ENCODE measurements around the gene DCLRE1B. TPM values are rescaled to one million over a fixed set of nuclear protein-coding genes. Genes with fewer than 3 reads are reported as not detected.

Gene DCLRE1B
- total RNA-seq, 1 experiment from 2014 or later: 9.4 TPM

DNA sequence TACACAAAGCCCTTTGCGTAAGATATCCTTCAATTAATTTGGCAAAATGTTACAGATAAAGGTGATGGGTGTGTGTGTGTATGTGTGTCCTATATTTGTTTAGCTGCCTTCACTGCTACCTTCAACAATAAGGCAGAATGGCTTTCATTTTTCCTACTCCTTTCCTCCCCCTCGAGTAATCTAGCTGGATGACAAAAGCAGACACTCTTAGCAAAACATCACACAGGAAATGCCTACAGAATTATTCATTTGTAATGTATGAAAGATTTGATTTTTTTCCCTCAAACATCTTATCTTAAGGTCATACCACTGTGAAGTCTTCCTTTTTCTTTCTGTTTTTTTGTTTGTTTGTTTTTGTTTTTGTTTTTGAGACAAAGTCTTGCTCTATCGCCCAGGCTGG, 44.2 kb upstream of the DCLRE1B start (continued):
- TF ChIP-seq, protein P1, sequence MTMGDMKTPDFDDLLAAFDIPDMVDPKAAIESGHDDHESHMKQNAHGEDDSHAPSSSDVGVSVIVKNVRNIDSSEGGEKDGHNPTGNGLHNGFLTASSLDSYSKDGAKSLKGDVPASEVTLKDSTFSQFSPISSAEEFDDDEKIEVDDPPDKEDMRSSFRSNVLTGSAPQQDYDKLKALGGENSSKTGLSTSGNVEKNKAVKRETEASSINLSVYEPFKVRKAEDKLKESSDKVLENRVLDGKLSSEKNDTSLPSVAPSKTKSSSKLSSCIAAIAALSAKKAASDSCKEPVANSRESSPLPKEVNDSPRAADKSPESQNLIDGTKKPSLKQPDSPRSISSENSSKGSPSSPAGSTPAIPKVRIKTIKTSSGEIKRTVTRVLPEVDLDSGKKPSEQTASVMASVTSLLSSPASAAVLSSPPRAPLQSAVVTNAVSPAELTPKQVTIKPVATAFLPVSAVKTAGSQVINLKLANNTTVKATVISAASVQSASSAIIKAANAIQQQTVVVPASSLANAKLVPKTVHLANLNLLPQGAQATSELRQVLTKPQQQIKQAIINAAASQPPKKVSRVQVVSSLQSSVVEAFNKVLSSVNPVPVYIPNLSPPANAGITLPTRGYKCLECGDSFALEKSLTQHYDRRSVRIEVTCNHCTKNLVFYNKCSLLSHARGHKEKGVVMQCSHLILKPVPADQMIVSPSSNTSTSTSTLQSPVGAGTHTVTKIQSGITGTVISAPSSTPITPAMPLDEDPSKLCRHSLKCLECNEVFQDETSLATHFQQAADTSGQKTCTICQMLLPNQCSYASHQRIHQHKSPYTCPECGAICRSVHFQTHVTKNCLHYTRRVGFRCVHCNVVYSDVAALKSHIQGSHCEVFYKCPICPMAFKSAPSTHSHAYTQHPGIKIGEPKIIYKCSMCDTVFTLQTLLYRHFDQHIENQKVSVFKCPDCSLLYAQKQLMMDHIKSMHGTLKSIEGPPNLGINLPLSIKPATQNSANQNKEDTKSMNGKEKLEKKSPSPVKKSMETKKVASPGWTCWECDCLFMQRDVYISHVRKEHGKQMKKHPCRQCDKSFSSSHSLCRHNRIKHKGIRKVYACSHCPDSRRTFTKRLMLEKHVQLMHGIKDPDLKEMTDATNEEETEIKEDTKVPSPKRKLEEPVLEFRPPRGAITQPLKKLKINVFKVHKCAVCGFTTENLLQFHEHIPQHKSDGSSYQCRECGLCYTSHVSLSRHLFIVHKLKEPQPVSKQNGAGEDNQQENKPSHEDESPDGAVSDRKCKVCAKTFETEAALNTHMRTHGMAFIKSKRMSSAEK (CRISPR knock-in tag; IDR thresholded peaks at IDR 0.05; ENCODE audit: borderline replicate concordance): no peak
- TF ChIP-seq TEAD1 (CRISPR knock-in tag; IDR thresholded peaks at IDR 0.05) (no peak), ZNF416 (CRISPR knock-in tag; IDR thresholded peaks at IDR 0.05) (no peak), GRHL2 (CRISPR knock-in tag; IDR thresholded peaks at IDR 0.05; ENCODE audit: insufficient replicate concordance, severe bottlenecking) (no peak)
- TF ChIP-seq, protein P2, sequence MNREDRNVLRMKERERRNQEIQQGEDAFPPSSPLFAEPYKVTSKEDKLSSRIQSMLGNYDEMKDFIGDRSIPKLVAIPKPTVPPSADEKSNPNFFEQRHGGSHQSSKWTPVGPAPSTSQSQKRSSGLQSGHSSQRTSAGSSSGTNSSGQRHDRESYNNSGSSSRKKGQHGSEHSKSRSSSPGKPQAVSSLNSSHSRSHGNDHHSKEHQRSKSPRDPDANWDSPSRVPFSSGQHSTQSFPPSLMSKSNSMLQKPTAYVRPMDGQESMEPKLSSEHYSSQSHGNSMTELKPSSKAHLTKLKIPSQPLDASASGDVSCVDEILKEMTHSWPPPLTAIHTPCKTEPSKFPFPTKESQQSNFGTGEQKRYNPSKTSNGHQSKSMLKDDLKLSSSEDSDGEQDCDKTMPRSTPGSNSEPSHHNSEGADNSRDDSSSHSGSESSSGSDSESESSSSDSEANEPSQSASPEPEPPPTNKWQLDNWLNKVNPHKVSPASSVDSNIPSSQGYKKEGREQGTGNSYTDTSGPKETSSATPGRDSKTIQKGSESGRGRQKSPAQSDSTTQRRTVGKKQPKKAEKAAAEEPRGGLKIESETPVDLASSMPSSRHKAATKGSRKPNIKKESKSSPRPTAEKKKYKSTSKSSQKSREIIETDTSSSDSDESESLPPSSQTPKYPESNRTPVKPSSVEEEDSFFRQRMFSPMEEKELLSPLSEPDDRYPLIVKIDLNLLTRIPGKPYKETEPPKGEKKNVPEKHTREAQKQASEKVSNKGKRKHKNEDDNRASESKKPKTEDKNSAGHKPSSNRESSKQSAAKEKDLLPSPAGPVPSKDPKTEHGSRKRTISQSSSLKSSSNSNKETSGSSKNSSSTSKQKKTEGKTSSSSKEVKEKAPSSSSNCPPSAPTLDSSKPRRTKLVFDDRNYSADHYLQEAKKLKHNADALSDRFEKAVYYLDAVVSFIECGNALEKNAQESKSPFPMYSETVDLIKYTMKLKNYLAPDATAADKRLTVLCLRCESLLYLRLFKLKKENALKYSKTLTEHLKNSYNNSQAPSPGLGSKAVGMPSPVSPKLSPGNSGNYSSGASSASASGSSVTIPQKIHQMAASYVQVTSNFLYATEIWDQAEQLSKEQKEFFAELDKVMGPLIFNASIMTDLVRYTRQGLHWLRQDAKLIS (CRISPR knock-in tag; IDR thresholded peaks at IDR 0.05; ENCODE audit: borderline replicate concordance): no peak
- TF ChIP-seq, protein P3, sequence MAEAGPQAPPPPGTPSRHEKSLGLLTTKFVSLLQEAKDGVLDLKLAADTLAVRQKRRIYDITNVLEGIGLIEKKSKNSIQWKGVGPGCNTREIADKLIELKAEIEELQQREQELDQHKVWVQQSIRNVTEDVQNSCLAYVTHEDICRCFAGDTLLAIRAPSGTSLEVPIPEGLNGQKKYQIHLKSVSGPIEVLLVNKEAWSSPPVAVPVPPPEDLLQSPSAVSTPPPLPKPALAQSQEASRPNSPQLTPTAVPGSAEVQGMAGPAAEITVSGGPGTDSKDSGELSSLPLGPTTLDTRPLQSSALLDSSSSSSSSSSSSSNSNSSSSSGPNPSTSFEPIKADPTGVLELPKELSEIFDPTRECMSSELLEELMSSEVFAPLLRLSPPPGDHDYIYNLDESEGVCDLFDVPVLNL (CRISPR knock-in tag; IDR thresholded peaks at IDR 0.05; ENCODE audit: borderline replicate concordance, low read depth): no peak
- TF ChIP-seq, protein P4, sequence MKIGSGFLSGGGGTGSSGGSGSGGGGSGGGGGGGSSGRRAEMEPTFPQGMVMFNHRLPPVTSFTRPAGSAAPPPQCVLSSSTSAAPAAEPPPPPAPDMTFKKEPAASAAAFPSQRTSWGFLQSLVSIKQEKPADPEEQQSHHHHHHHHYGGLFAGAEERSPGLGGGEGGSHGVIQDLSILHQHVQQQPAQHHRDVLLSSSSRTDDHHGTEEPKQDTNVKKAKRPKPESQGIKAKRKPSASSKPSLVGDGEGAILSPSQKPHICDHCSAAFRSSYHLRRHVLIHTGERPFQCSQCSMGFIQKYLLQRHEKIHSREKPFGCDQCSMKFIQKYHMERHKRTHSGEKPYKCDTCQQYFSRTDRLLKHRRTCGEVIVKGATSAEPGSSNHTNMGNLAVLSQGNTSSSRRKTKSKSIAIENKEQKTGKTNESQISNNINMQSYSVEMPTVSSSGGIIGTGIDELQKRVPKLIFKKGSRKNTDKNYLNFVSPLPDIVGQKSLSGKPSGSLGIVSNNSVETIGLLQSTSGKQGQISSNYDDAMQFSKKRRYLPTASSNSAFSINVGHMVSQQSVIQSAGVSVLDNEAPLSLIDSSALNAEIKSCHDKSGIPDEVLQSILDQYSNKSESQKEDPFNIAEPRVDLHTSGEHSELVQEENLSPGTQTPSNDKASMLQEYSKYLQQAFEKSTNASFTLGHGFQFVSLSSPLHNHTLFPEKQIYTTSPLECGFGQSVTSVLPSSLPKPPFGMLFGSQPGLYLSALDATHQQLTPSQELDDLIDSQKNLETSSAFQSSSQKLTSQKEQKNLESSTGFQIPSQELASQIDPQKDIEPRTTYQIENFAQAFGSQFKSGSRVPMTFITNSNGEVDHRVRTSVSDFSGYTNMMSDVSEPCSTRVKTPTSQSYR (CRISPR knock-in tag; IDR thresholded peaks at IDR 0.05): no peak
- TF ChIP-seq, protein P5, sequence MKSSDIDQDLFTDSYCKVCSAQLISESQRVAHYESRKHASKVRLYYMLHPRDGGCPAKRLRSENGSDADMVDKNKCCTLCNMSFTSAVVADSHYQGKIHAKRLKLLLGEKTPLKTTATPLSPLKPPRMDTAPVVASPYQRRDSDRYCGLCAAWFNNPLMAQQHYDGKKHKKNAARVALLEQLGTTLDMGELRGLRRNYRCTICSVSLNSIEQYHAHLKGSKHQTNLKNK (CRISPR knock-in tag; IDR thresholded peaks at IDR 0.05): no peak

DNA sequence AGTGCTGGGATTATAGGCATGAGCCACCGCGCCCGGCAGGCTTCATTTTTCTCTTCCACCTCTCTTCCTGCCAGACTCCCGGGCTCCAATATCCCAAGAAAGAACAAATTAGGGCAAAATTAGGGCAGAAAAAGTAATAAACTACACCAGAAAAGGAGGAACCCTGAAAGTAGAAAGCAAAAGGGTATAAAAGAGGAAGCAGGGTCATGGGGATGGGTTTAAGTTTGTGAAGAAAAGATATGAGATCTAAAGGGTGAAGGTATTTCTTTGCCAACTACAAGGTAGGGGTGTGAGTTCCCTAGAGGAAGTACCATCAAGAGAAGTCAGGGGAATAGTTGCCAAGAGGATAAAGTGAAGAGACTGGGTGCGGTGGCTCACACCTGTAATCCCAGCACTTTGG, 43.5 kb upstream of the DCLRE1B start:
- H3K36me3 Mint-ChIP-seq: no peaks in the 10 kb centered on the region
- DNase-seq (ENCODE audit: low spot score) (no peak), ATAC-seq (no peak)
- no peaks in the 10 kb centered on the region for H3K4me1 Mint-ChIP-seq
- H3K4me3 Mint-ChIP-seq: no peak overlapping the region
- H3K27me3 Mint-ChIP-seq (ENCODE audit: low read depth): no peaks in the 10 kb centered on the region; the same call in 1 of the 2 replicates
- ChIA-PET POLR2A (no interaction called here), CTCF (no interaction called here)
- no peaks in the 10 kb centered on the region for H3K9me3 Mint-ChIP-seq
- TF ChIP-seq FOXK1 (CRISPR knock-in tag; IDR thresholded peaks at IDR 0.05): no peak
- TF ChIP-seq SMAD4 (CRISPR knock-in tag; IDR thresholded peaks at IDR 0.05): no peak
- TF ChIP-seq, protein P6, sequence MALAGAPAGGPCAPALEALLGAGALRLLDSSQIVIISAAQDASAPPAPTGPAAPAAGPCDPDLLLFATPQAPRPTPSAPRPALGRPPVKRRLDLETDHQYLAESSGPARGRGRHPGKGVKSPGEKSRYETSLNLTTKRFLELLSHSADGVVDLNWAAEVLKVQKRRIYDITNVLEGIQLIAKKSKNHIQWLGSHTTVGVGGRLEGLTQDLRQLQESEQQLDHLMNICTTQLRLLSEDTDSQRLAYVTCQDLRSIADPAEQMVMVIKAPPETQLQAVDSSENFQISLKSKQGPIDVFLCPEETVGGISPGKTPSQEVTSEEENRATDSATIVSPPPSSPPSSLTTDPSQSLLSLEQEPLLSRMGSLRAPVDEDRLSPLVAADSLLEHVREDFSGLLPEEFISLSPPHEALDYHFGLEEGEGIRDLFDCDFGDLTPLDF (CRISPR knock-in tag; IDR thresholded peaks at IDR 0.05): no peak
- TF ChIP-seq, protein P7, sequence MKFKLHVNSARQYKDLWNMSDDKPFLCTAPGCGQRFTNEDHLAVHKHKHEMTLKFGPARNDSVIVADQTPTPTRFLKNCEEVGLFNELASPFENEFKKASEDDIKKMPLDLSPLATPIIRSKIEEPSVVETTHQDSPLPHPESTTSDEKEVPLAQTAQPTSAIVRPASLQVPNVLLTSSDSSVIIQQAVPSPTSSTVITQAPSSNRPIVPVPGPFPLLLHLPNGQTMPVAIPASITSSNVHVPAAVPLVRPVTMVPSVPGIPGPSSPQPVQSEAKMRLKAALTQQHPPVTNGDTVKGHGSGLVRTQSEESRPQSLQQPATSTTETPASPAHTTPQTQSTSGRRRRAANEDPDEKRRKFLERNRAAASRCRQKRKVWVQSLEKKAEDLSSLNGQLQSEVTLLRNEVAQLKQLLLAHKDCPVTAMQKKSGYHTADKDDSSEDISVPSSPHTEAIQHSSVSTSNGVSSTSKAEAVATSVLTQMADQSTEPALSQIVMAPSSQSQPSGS (CRISPR knock-in tag; IDR thresholded peaks at IDR 0.05; ENCODE audit: borderline replicate concordance, low read depth): no peak
- no peak overlapping the region for H3K27ac Mint-ChIP-seq
